ENCODE measurements around the gene CD36.

DNA sequence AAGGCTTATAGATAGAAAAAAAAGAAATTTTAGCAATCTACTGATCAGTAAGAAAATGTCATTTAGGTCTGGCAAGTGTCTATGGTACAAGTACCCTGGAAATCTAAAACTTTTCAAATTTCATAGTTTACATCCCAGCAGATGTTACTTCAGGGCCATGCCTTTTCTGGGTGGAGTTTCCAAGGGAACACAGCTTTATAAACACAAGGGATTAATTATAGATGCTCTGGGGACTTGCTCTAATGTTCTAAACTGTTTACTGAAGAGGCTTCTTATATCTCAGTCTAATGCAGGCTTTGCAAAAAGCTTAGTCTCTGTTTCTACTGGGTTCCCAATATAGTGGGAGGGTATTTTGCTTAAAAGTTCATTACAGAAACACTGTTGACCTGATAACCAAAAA, 3.1 kb downstream of the CD36 start:
- TF ChIP-seq, protein P1, sequence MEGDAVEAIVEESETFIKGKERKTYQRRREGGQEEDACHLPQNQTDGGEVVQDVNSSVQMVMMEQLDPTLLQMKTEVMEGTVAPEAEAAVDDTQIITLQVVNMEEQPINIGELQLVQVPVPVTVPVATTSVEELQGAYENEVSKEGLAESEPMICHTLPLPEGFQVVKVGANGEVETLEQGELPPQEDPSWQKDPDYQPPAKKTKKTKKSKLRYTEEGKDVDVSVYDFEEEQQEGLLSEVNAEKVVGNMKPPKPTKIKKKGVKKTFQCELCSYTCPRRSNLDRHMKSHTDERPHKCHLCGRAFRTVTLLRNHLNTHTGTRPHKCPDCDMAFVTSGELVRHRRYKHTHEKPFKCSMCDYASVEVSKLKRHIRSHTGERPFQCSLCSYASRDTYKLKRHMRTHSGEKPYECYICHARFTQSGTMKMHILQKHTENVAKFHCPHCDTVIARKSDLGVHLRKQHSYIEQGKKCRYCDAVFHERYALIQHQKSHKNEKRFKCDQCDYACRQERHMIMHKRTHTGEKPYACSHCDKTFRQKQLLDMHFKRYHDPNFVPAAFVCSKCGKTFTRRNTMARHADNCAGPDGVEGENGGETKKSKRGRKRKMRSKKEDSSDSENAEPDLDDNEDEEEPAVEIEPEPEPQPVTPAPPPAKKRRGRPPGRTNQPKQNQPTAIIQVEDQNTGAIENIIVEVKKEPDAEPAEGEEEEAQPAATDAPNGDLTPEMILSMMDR (IDR thresholded peaks at IDR 0.05): no peak
- no peak for TF ChIP-seq POLR2A (IDR thresholded peaks at IDR 0.05)

Data from testis (tissue), 2 donors.